ENCODE results near the gene ZDHHC24.
A peak's percentile ranks its signal among the peaks of the same experiment; 100 is the strongest.

ZDHHC24 gene

GRCh38 chr11:66505276-66505816 is 40.5 kb downstream of the ZDHHC24 start:
- no peak for DNase-seq (ENCODE audit: low read depth in 1 of 2, low spot score in 1 of 2)

- no peak for DNase-seq (ENCODE audit: low read depth in 1 of 2, low spot score in 1 of 2)
These were observed 47.3 kb downstream of the ZDHHC24 start for GRCh38 chr11:66498506-66498905.

GRCh38 chr11:66497206-66497605 is 48.6 kb downstream of the ZDHHC24 start:
- no peak for DNase-seq (ENCODE audit: low read depth in 1 of 2, low spot score in 1 of 2)

GRCh38 chr11:66495401-66495854 is 50.4 kb downstream of the ZDHHC24 start:
- no peak for DNase-seq (ENCODE audit: low read depth in 1 of 2, low spot score in 1 of 2)

GRCh38 chr11:66494935-66495334 is 50.9 kb downstream of the ZDHHC24 start:
- no peak for DNase-seq (ENCODE audit: low read depth in 1 of 2, low spot score in 1 of 2)

GRCh38 chr11:66494458-66494857 is 51.4 kb downstream of the ZDHHC24 start:
- no peak for DNase-seq (ENCODE audit: low read depth in 1 of 2, low spot score in 1 of 2)

GRCh38 chr11:66493130-66493529 is 52.7 kb downstream of the ZDHHC24 start:
- DNase-seq (ENCODE audit: low read depth in 1 of 2, low spot score in 1 of 2), result no peak

- DNase-seq (ENCODE audit: low read depth in 1 of 2, low spot score in 1 of 2), result no peak
These were observed 53.5 kb downstream of the ZDHHC24 start for GRCh38 chr11:66492161-66492865.

- DNase-seq (ENCODE audit: low read depth in 1 of 2, low spot score in 1 of 2), result no peak
These were observed 54.4 kb downstream of the ZDHHC24 start for GRCh38 chr11:66491315-66491935.

GRCh38 chr11:66489636-66490035 is 56.2 kb downstream of the ZDHHC24 start:
- DNase-seq (ENCODE audit: low read depth in 1 of 2, low spot score in 1 of 2), result no peak

- no peak for DNase-seq (ENCODE audit: low read depth in 1 of 2, low spot score in 1 of 2)
These were observed 56.9 kb downstream of the ZDHHC24 start for GRCh38 chr11:66488957-66489356.

- DNase-seq (ENCODE audit: low read depth in 1 of 2, low spot score in 1 of 2), result no peak
These were observed 61.0 kb downstream of the ZDHHC24 start for GRCh38 chr11:66484806-66485380.

- peak; percentile 88 to 92 for DNase-seq (ENCODE audit: low read depth in 1 of 2, low spot score in 1 of 2)
These were observed 65.5 kb downstream of the ZDHHC24 start, which contains the start of gene DPP3 for GRCh38 chr11:66480117-66480938. DPP3 (plus strand) TSS chr11:66480434; CDS start chr11:66482201, 1,767 bp downstream.

GRCh38 chr11:66479394-66480116 is 66.3 kb downstream of the ZDHHC24 start:
- no peak for DNase-seq (ENCODE audit: low read depth in 1 of 2, low spot score in 1 of 2)

GRCh38 chr11:66478729-66479393 is 67.0 kb downstream of the ZDHHC24 start:
- DNase-seq (ENCODE audit: low read depth in 1 of 2, low spot score in 1 of 2), result no peak

- DNase-seq (ENCODE audit: low read depth in 1 of 2, low spot score in 1 of 2), result no peak
These were observed 68.3 kb downstream of the ZDHHC24 start for GRCh38 chr11:66477263-66478201.

- DNase-seq (ENCODE audit: low read depth in 1 of 2, low spot score in 1 of 2), result no peak
These were observed 69.0 kb downstream of the ZDHHC24 start for GRCh38 chr11:66476841-66477251.

- DNase-seq (ENCODE audit: low read depth in 1 of 2, low spot score in 1 of 2), result no peak
These were observed 69.5 kb downstream of the ZDHHC24 start for GRCh38 chr11:66476173-66476840.

All from activated T-helper 1 cell treated with anti-CD3 and anti-CD28 coated beads, Interleukin-2, amount 50 U/mL, for 16 hours (primary cell).